GM12878 (cell line): ENCODE data around the gene PCBP1. TPM values are rescaled to one million over a fixed set of nuclear protein-coding genes. Genes with fewer than 3 reads are reported as not detected.

Experiments used
- ATAC-seq: fragments of 200-7000 bp; cut with Tn5 transposase; 3 replicates; pipeline ENCODE4 v1.9.1; 2020; ENCODE audit warnings: mild to moderate bottlenecking, moderate library complexity
- BruUV-seq: library from RNA; stranded (reverse); fragments of 400-500 nt; replicated peaks from 2 replicates; lab custom pipeline; 2021; lab: Mats Ljungman, UMichigan
- CTCF ChIA-PET: fragments of 300-600 bp; sonication (Branson Sonifier 250); formaldehyde crosslinking; extraction: SDS; loops from one replicate; lab custom pipeline; 2021; ENCODE audit warnings: inconsistent platforms; lab: Yijun Ruan, JAX
- POLR2A ChIA-PET: fragments of 350-600 bp; formaldehyde crosslinking; extraction: SDS; loops from one replicate; lab custom pipeline; 2021; ENCODE audit warnings: inconsistent platforms; lab: Charles Lee
- RAD21 ChIA-PET: fragments of 300-600 bp; sonication (Branson Sonifier 250); formaldehyde crosslinking; loops from one replicate; lab custom pipeline; 2023; ENCODE audit warnings: antibody characterized with exemption; ENCODE audit not compliant: unreplicated experiment; lab: Charles Lee
- SMC1A ChIA-PET: fragments of 300-600 bp; sonication (Branson Sonifier 250); formaldehyde crosslinking; loops from one replicate; lab custom pipeline; 2023; ENCODE audit not compliant: unreplicated experiment, uncharacterized antibody; lab: Charles Lee
- DNase-seq: peaks from one replicate; pipeline ENCODE4 v3.0.0-alpha.2; 2011; ENCODE audit warnings: low read depth, low spot score
- FAIRE-seq: peaks from 3 replicates; lab custom pipeline; 2011; peaks lifted over from hg19 to GRCh38; lab: Jason Lieb, UNC
- H2AFZ ChIP-seq: 2 replicates; pipeline ENCODE4 v1.6.0; 2011; ENCODE audit warnings: low read depth, low read length, control low read depth; ENCODE audit not compliant: control insufficient read depth
- H3K27ac ChIP-seq: 2 replicates; pipeline ENCODE4 v1.5.1; 2011; ENCODE audit warnings: control low read depth; ENCODE audit not compliant: control insufficient read depth, insufficient read depth
- H3K27me3 ChIP-seq, 2 experiments: replicated peaks in 1 of 2; 2 replicates each; pipeline versions ENCODE4 v1.6.0 to v1.6.1; 2011; ENCODE audit warnings: low read length in 1 of 2; ENCODE audit not compliant: control insufficient read depth in 2 of 2, insufficient read depth in 2 of 2
- H3K36me3 ChIP-seq, 2 experiments: 2 replicates each; pipeline ENCODE4 v1.5.1; 2011; ENCODE audit warnings: low read length in 1 of 2; ENCODE audit not compliant: control insufficient read depth in 2 of 2, insufficient read depth in 2 of 2
- H3K4me1 ChIP-seq: 2 replicates; pipeline ENCODE4 v1.6.1; 2011; ENCODE audit warnings: mild to moderate bottlenecking, low read length, moderate library complexity, mixed read lengths; ENCODE audit not compliant: control insufficient read depth, insufficient read depth
- H3K4me2 ChIP-seq: 2 replicates; pipeline ENCODE4 v1.6.0; 2011; ENCODE audit warnings: control low read depth; ENCODE audit not compliant: control insufficient read depth, insufficient read depth
- H3K4me3 ChIP-seq: fragments of 200-600 bp; sonication (generic); 2 replicates; pipeline ENCODE4 v1.5.1; 2016
- H3K79me2 ChIP-seq: 2 replicates; pipeline ENCODE4 v1.6.0; 2011; ENCODE audit warnings: low read length; ENCODE audit not compliant: control insufficient read depth, insufficient read depth
- H3K9ac ChIP-seq: 2 replicates; pipeline ENCODE4 v1.8.0; 2011; ENCODE audit warnings: low read length, control low read depth, mixed read lengths; ENCODE audit not compliant: control insufficient read depth, insufficient read depth
- H3K9me3 ChIP-seq: replicated peaks from 3 replicates; pipeline ENCODE4 v1.5.1; 2011; ENCODE audit warnings: mild to moderate bottlenecking, low read length; ENCODE audit not compliant: control insufficient read depth, insufficient read depth
- H4K20me1 ChIP-seq: 2 replicates; pipeline ENCODE4 v1.6.0; 2011; ENCODE audit not compliant: control insufficient read depth, insufficient read depth
- CHD1 ChIP-seq: IDR thresholded peaks from 2 replicates; pipeline ENCODE4 v1.6.1; 2012; ENCODE audit warnings: low read depth, low read length, improper control_type of control experiment
- CTCF ChIP-seq, 3 experiments: IDR thresholded peaks in 2 of 3; conservative IDR thresholded peaks in 1 of 3; 2 replicates each; pipeline ENCODE4 v1.5.1; 2011; ENCODE audit warnings: low read depth in 3 of 3, low read length in 3 of 3, mild to moderate bottlenecking in 3 of 3, control low read depth in 2 of 3, moderate library complexity in 2 of 3, inconsistent platforms in 1 of 3, mixed read lengths in 1 of 3; ENCODE audit not compliant: control insufficient read depth in 2 of 3, insufficient read depth in 1 of 3; ENCODE audit errors: extremely low read depth in 1 of 3
- HDAC6 ChIP-seq: fragments of 200-600 bp; sonication (generic); IDR thresholded peaks from one replicate; pipeline ENCODE4 v1.8.0; 2017; ENCODE audit warnings: antibody characterized with exemption; ENCODE audit not compliant: unreplicated experiment
- LARP7 ChIP-seq: fragments of 450-650 bp; IDR thresholded peaks from 2 replicates; pipeline ENCODE4 v1.6.1; 2017; ENCODE audit warnings: mild to moderate bottlenecking
- NR2F1 ChIP-seq: fragments of 450-650 bp; conservative IDR thresholded peaks from 2 replicates; pipeline ENCODE4 v1.6.1; 2017; ENCODE audit warnings: mild to moderate bottlenecking
- REST ChIP-seq: IDR thresholded peaks from 2 replicates; pipeline ENCODE4 v1.6.1; 2012; ENCODE audit warnings: mild to moderate bottlenecking, low read depth, low read length
- SPI1 ChIP-seq: IDR thresholded peaks from 2 replicates; pipeline ENCODE4 v1.6.1; 2011; ENCODE audit warnings: low read depth, mild to moderate bottlenecking, low read length, moderate library complexity, borderline replicate concordance; ENCODE audit not compliant: insufficient read depth
- ZBTB11 ChIP-seq: fragments of 450-650 bp; formaldehyde crosslinking; IDR thresholded peaks from 2 replicates; pipeline ENCODE4 v1.5.0; 2022; ENCODE audit warnings: mild to moderate bottlenecking, missing genetic modification characterization
- ZZZ3 ChIP-seq: IDR thresholded peaks from 2 replicates; pipeline ENCODE4 v1.6.1; 2011; ENCODE audit warnings: low read depth; ENCODE audit not compliant: control insufficient read depth, insufficient read length
- WGBS: methylation state at CpG from one replicate; pipeline ENCODE4 v1.1.6; 2016; ENCODE audit warnings: low lambda C conversion rate; ENCODE audit not compliant: insufficient replicate concordance, insufficient coverage; ENCODE audit errors: missing lambda C conversion rate; 5-methylcytosine and 5-hydroxymethylcytosine counted together
- in situ Hi-C: fragments of 300-500 bp; cut with MboI; formaldehyde crosslinking; loops from 9 replicates; pipeline ENCODE4 v1.14.3; 2018; ENCODE audit warnings: mixed read lengths
- intact Hi-C: fragments of 100-400 bp; cut with micrococcal nuclease; formaldehyde crosslinking; loops from one replicate; pipeline ENCODE4 v1.14.2; 2022; ENCODE audit not compliant: unreplicated experiment
- polyA plus RNA-seq, 11 experiments: library from polyadenylated mRNA; depleted of rRNA in 4 of 11; unstranded in 6 of 11; stranded (reverse) in 5 of 11; fragments of >200 nt; fragmentation: Nextera tagmentation in 4 of 11; fragmentation: Illumina TruSeq in 1 of 11; extraction: Ambion mirVana in 4 of 11; extraction: Trizol in 1 of 11; gene quantifications; 1 replicate in 1 of 11; 2 replicates in 10 of 11; pipeline versions ENCODE4 v1.2.1 to v1.2.3, GENCODE V29; 2011 to 2016; ENCODE audit warnings: inconsistent platforms in 2 of 11, missing spikeins in 2 of 11, low read depth in 1 of 11
- total RNA-seq, 4 experiments: library from RNA; depleted of rRNA in 3 of 4; stranded (reverse); fragments of >200 nt in 3 of 4; fragmentation: Illumina TruSeq in 1 of 4; extraction: Trizol in 1 of 4; gene quantifications; 2 replicates each; pipeline versions ENCODE4 v1.2.1 to v1.2.3, GENCODE V29; 2013 to 2021

PCBP1 gene
- total and polyA plus RNA-seq, 10 of the 15 experiments (the other 5 are each of a cell fraction or from before 2014, with no cell fraction given), result 24.4 to 494 (median 130) TPM

GRCh38 chr2:70113359-70114070 lies 26.2 kb downstream of the PCBP1 start (continued):
- no peak for TF ChIP-seq HDAC6
- TF ChIP-seq REST, result no peak
- no peak for TF ChIP-seq CHD1

- in situ Hi-C loops (loop anchor here (25.0 kb wide), 1 partner anchor 1729 kb away; no protein-coding TSS in a partner anchor), intact Hi-C loops (no loop called here)
- Histone ChIP-seq H3K36me3 (no peaks in the 10 kb centered on the region), H3K9ac (peak overlapping the region; percentile 48), H2AFZ (peak overlapping the region; percentile 78), H3K4me1 (peaks cover 51% of the 10 kb centered on the region), H4K20me1 (no peaks in the 10 kb centered on the region), H3K4me3 (peak overlapping the region; percentile 30; the same call in 1 of the 2 replicates), H3K9me3 (no peaks in the 10 kb centered on the region), H3K27me3 (no peaks in the 10 kb centered on the region), H3K27ac (peak overlapping the region; percentile 88), H3K4me2 (peak overlapping the region; percentile 55), H3K79me2 (no peaks in the 10 kb centered on the region)
- ATAC-seq (peak; percentile 78), DNase-seq (no peak), FAIRE-seq (peak; percentile 74)
- POLR2A ChIA-PET, result interaction anchor here (0.5 to 13.9 kb wide), 14 partner anchors 9 to 358 kb away, joined by 3 to 280 read pairs (median 8); partner anchors contain the start of gene PCBP1
- CTCF ChIA-PET, result interaction anchor here (0.5 to 3.5 kb wide), 18 partner anchors 8 to 392 kb away, joined by 3 to 22 read pairs (median 4); no protein-coding TSS in a partner anchor
- 2% methylated on average over 8 of the region's 8 CpGs for WGBS
- RAD21 ChIA-PET, result interaction anchor here (0.9 to 14.2 kb wide), 13 partner anchors 9 to 391 kb away, joined by 3 to 234 read pairs (median 12); no protein-coding TSS in a partner anchor
- SMC1A ChIA-PET, result interaction anchor here (0.8 to 14.6 kb wide), 16 partner anchors 7 to 228 kb away, joined by 3 to 311 read pairs (median 7); partner anchors contain the start of gene SNRPG
- no TSS peak for BruUV-seq
- TF ChIP-seq NR2F1, result 0 out of 2 replicates have a peak, but pooled peaks have one; percentile 9
- TF ChIP-seq ZZZ3, result no peak
- TF ChIP-seq LARP7, result 0 out of 2 replicates have a peak, but pooled peaks have one; percentile 9
- no peak for TF ChIP-seq ZBTB11 (CRISPR knock-in tag)
- TF ChIP-seq SPI1, result peak; percentile 53; the same call in 1 of the 2 replicates
- peak in 1 of 3 experiments; percentile 27; a peak in 2 of 6 replicates for TF ChIP-seq CTCF (IDR thresholded peaks at IDR 0.05 in 2 of 3, conservative IDR thresholded peaks at IDR 0.05 in 1 of 3; ENCODE audit: control insufficient read depth in 2 of 3, extremely low read depth in 1 of 3, insufficient read depth in 1 of 3, low read depth in 3 of 3, low read length in 3 of 3)
Measured at GRCh38 chr2:70115646-70116442, 28.6 kb downstream of the PCBP1 start.
